H9 (cell line): ENCODE measurements around the gene LYPD6. TPM values are rescaled to one million over a fixed set of nuclear protein-coding genes. Genes with fewer than 3 reads are reported as not detected.

ENCODE experiments used
- DNase-seq: peaks from one replicate; pipeline ENCODE4 v3.0.0-alpha.2; 2017
- H2AFZ ChIP-seq: one replicate; pipeline ENCODE4 v1.6.1; 2013; ENCODE audit warnings: mild to moderate bottlenecking, low read length, control low read depth, moderate library complexity
- H2AK5ac ChIP-seq: 2 replicates; pipeline ENCODE4 v1.6.1; 2013; ENCODE audit warnings: low read length, control low read depth, mixed read lengths; ENCODE audit not compliant: insufficient read length
- H2BK120ac ChIP-seq: one replicate; pipeline ENCODE4 v1.6.1; 2013; ENCODE audit warnings: low read depth, mild to moderate bottlenecking, low read length, control low read depth, inconsistent platforms; ENCODE audit not compliant: poor library complexity, severe bottlenecking
- H2BK12ac ChIP-seq: 2 replicates; pipeline ENCODE4 v1.6.1; 2013; ENCODE audit warnings: low read length, control low read depth, mixed read lengths, low read depth; ENCODE audit not compliant: insufficient read length
- H2BK15ac ChIP-seq: 2 replicates; pipeline ENCODE4 v1.6.1; 2013; ENCODE audit warnings: low read depth, low read length, control low read depth
- H2BK20ac ChIP-seq: one replicate; pipeline ENCODE4 v1.6.1; 2013; ENCODE audit warnings: low read depth, mild to moderate bottlenecking, low read length, control low read depth, inconsistent platforms; ENCODE audit not compliant: poor library complexity, severe bottlenecking
- H2BK5ac ChIP-seq: 2 replicates; pipeline ENCODE4 v1.6.1; 2013; ENCODE audit warnings: low read length, control low read depth, mixed read lengths; ENCODE audit not compliant: insufficient read length
- H3K14ac ChIP-seq: 2 replicates; pipeline ENCODE4 v1.6.1; 2013; ENCODE audit warnings: low read length, control low read depth; ENCODE audit not compliant: insufficient read depth
- H3K18ac ChIP-seq: 2 replicates; pipeline ENCODE4 v1.6.1; 2013; ENCODE audit warnings: low read depth, mild to moderate bottlenecking, mixed read lengths, low read length, control low read depth; ENCODE audit not compliant: insufficient read length
- H3K23ac ChIP-seq: 2 replicates; pipeline ENCODE4 v1.6.1; 2013; ENCODE audit warnings: low read length, control low read depth, mixed read lengths, low read depth; ENCODE audit not compliant: insufficient read length
- H3K23me2 ChIP-seq: 2 replicates; pipeline ENCODE4 v1.6.1; 2013; ENCODE audit warnings: low read depth, mild to moderate bottlenecking, mixed read lengths, low read length, control low read depth; ENCODE audit not compliant: insufficient read length, poor library complexity, severe bottlenecking
- H3K27ac ChIP-seq: 2 replicates; pipeline ENCODE4 v1.5.1; 2013; ENCODE audit warnings: low read length, control low read depth, mixed read lengths, low read depth; ENCODE audit not compliant: insufficient read length
- H3K27me3 ChIP-seq: 2 replicates; pipeline ENCODE4 v1.6.1; 2013; ENCODE audit warnings: low read length, control low read depth, inconsistent platforms; ENCODE audit not compliant: insufficient read depth
- H3K4ac ChIP-seq: 2 replicates; pipeline ENCODE4 v1.6.1; 2013; ENCODE audit warnings: low read depth, mild to moderate bottlenecking, control low read depth, inconsistent platforms, low read length, moderate library complexity
- H3K4me1 ChIP-seq: 2 replicates; pipeline ENCODE4 v1.6.1; 2013; ENCODE audit warnings: low read length, control low read depth, inconsistent platforms; ENCODE audit not compliant: insufficient read depth
- H3K4me2 ChIP-seq: 2 replicates; pipeline ENCODE4 v1.6.1; 2013; ENCODE audit warnings: low read length, control low read depth, mixed read lengths; ENCODE audit not compliant: insufficient read length, insufficient read depth
- H3K56ac ChIP-seq: 2 replicates; pipeline ENCODE4 v1.6.1; 2013; ENCODE audit warnings: low read depth, mild to moderate bottlenecking, mixed read lengths, low read length, control low read depth; ENCODE audit not compliant: insufficient read length
- H3K79me1 ChIP-seq: 2 replicates; pipeline ENCODE4 v1.6.1; 2013; ENCODE audit warnings: low read depth, mild to moderate bottlenecking, moderate library complexity, low read length, control low read depth, inconsistent platforms; ENCODE audit not compliant: insufficient read depth, poor library complexity, severe bottlenecking
- H3K79me2 ChIP-seq: 2 replicates; pipeline ENCODE4 v1.6.1; 2013; ENCODE audit warnings: low read length, control low read depth, inconsistent platforms; ENCODE audit not compliant: insufficient read depth
- H3K9ac ChIP-seq: 2 replicates; pipeline ENCODE4 v1.6.1; 2013; ENCODE audit warnings: low read length, control low read depth, mixed read lengths; ENCODE audit not compliant: insufficient read length; ENCODE audit errors: extremely low read depth
- H3K9me3 ChIP-seq: one replicate; pipeline ENCODE4 v1.6.1; 2013; ENCODE audit warnings: low read depth, low read length, inconsistent platforms; ENCODE audit not compliant: control insufficient read depth
- H3T11ph ChIP-seq: one replicate; pipeline ENCODE4 v1.6.1; 2013; ENCODE audit warnings: mild to moderate bottlenecking, low read length, control low read depth, inconsistent platforms
- H4K20me1 ChIP-seq: one replicate; pipeline ENCODE4 v1.6.1; 2013; ENCODE audit not compliant: control insufficient read depth, insufficient read length, insufficient read depth
- H4K5ac ChIP-seq: 2 replicates; pipeline ENCODE4 v1.6.1; 2013; ENCODE audit warnings: low read depth, mild to moderate bottlenecking, mixed read lengths, low read length, control low read depth; ENCODE audit not compliant: insufficient read length
- H4K8ac ChIP-seq: replicated peaks from 2 replicates; pipeline ENCODE4 v1.6.1; 2013; ENCODE audit warnings: low read length, control low read depth, mixed read lengths, low read depth; ENCODE audit not compliant: insufficient read length
- H4K91ac ChIP-seq: 2 replicates; pipeline ENCODE4 v1.6.1; 2013; ENCODE audit warnings: low read depth, mild to moderate bottlenecking, moderate library complexity, mixed read lengths, low read length, control low read depth; ENCODE audit not compliant: insufficient read length
- H3K27ac Mint-ChIP-seq, 3 experiments: 2 replicates in 2 of 3; 3 replicates in 1 of 3; pipeline ENCODE4 v1.8.0; 2020 to 2021; ENCODE audit warnings: mixed read lengths in 3 of 3, mild to moderate bottlenecking in 1 of 3, moderate library complexity in 1 of 3
- H3K27me3 Mint-ChIP-seq: 2 replicates; pipeline ENCODE4 v1.8.0; 2021; ENCODE audit warnings: low read depth, mild to moderate bottlenecking, moderate library complexity, mixed read lengths
- H3K36me3 Mint-ChIP-seq, 3 experiments: 2 replicates in 2 of 3; 3 replicates in 1 of 3; pipeline ENCODE4 v1.8.0; 2020 to 2021; ENCODE audit warnings: low read depth in 3 of 3, mixed read lengths in 3 of 3; ENCODE audit not compliant: insufficient read depth in 1 of 3
- H3K4me1 Mint-ChIP-seq, 2 experiments: 2 replicates each; pipeline ENCODE4 v1.8.0; 2020; ENCODE audit warnings: mixed read lengths in 2 of 2
- H3K4me3 Mint-ChIP-seq, 2 experiments: 2 replicates in 1 of 2; 3 replicates in 1 of 2; pipeline ENCODE4 v1.8.0; 2020 to 2021; ENCODE audit warnings: mild to moderate bottlenecking in 2 of 2, mixed read lengths in 2 of 2, moderate library complexity in 1 of 2
- H3K9me3 Mint-ChIP-seq, 2 experiments: 2 replicates in 1 of 2; 3 replicates in 1 of 2; pipeline ENCODE4 v1.8.0; 2020; ENCODE audit warnings: mild to moderate bottlenecking in 2 of 2, mixed read lengths in 2 of 2, moderate library complexity in 1 of 2
- CTCF ChIP-seq: fragments of 200-600 bp; sonication (generic); conservative IDR thresholded peaks from 3 replicates; pipeline ENCODE4 v1.8.0; 2021; ENCODE audit warnings: antibody characterized with exemption, mild to moderate bottlenecking
- WGBS: extraction: QIAGEN DNeasy Blood & Tissue Kit; methylation state at CpG from one replicate; pipeline ENCODE4 v1.1.7; 2013; ENCODE audit warnings: missing lambda C conversion rate, low lambda C conversion rate, mixed read lengths; ENCODE audit not compliant: insufficient read length; ENCODE audit errors: extremely low coverage; 5-methylcytosine and 5-hydroxymethylcytosine counted together
- total RNA-seq: library from RNA; stranded (reverse); gene quantifications from 2 replicates; pipeline ENCODE4 v1.2.1, GENCODE V29; 2021

Gene LYPD6
- total RNA-seq, 1 experiment from 2014 or later, result 3.0 TPM

DNA sequence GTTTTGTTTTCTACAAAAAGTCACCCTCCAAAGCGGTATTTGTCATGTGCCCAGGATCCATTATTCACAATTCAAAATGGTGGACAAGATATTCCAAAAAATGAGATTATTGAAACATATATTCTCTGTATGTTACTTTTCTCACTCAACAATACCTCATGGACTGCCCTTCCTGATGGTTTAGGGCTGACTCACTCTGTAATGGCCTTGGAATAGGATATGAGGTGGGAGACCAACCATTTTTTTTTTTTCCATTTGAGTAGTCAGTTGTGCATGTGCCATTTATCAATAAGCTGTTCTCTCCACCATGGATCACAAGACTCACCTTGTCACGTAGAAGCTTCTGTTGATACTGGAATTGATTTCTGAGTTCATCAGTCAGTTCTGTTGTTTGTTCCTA is 64.5 kb downstream of the LYPD6 start:
- no peak overlapping the region for H3K14ac ChIP-seq
- no peak overlapping the region for H2BK15ac ChIP-seq
- Mint-ChIP-seq H3K36me3 (no peaks in the 10 kb centered on the region), H3K27ac (no peak overlapping the region), H3K9me3 (no peaks in the 10 kb centered on the region), H3K27me3 (no peaks in the 10 kb centered on the region), H3K4me3 (no peak overlapping the region), H3K4me1 (peaks cover 9 to 23% of the 10 kb centered on the region in 2 experiments)
- no peaks in the 10 kb centered on the region for H3K27me3 ChIP-seq
- no peak for TF ChIP-seq CTCF
- H3T11ph ChIP-seq, result no peak overlapping the region
- H2BK12ac ChIP-seq, result no peak overlapping the region
- H2BK20ac ChIP-seq, result no peak overlapping the region
- no peaks in the 10 kb centered on the region for H3K9me3 ChIP-seq
- WGBS, result no CpG with 5 or more reads among the region's 2 CpGs
- H3K4me1 ChIP-seq, result peaks cover 2% of the 10 kb centered on the region; the same call in 1 of the 2 replicates
- H4K20me1 ChIP-seq, result no peaks in the 10 kb centered on the region
- no peak overlapping the region for H2AK5ac ChIP-seq
- H2BK5ac ChIP-seq, result no peak overlapping the region
- H4K8ac ChIP-seq, result no peak overlapping the region
- no peaks in the 10 kb centered on the region for H3K79me1 ChIP-seq
- H3K79me2 ChIP-seq, result no peaks in the 10 kb centered on the region
- no peak overlapping the region for H3K4me2 ChIP-seq
- H3K18ac ChIP-seq, result no peak overlapping the region
- no peak overlapping the region for H3K23ac ChIP-seq
- H2AFZ ChIP-seq, result no peak overlapping the region
- no peak overlapping the region for H4K5ac ChIP-seq
- no peak for DNase-seq
- no peak overlapping the region for H2BK120ac ChIP-seq
- H3K23me2 ChIP-seq, result no peaks in the 10 kb centered on the region
- no peak overlapping the region for H4K91ac ChIP-seq
- H3K27ac ChIP-seq, result no peak overlapping the region
- H3K56ac ChIP-seq, result no peak overlapping the region
- no peak overlapping the region for H3K4ac ChIP-seq
- H3K9ac ChIP-seq, result no peak overlapping the region
